ENCODE measurements around the gene ACTL7A. TPM values are rescaled to one million over a fixed set of nuclear protein-coding genes. Genes with fewer than 3 reads are reported as not detected.

Gene ACTL7A
- total RNA-seq, 2 donors from 2014 or later = not detected

DNA sequence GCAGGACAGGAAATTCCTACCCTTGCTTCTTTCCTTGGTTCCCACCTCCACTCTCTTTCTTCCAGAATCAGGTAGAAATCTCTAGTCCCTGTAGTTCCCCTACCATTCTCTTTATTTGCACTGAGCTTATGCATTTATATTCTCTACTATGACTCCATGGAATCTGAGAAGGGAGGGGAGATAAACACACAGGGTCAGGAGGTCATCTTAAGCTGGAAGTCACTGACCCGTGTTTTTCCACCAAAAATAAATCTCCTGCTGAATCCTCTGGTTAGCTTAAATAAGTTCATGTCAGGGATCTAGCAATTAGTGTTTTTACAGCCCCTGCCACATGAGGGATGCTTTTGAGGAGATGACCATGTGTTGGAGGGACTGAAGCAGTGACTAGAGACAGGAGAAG lies 10.0 kb upstream of the ACTL7A start:
- WGBS, 2 donors = 6 to 16% methylated on average over 1 of the region's 1 CpG
- H3K4me3 ChIP-seq = no peak overlapping the region
- no peaks in the 10 kb centered on the region for H3K27me3 ChIP-seq
- H3K36me3 ChIP-seq (replicated peaks in 1 of 2; ENCODE audit: insufficient read depth in 1 of 2, low read depth in 2 of 2) = no peaks in the 10 kb centered on the region
- H3K9me3 ChIP-seq = no peaks in the 10 kb centered on the region
- ATAC-seq (no peak), DNase-seq (no peak)
- intact Hi-C loops (cut with DNase I) = no loop called here
- TF ChIP-seq CTCF (IDR thresholded peaks at IDR 0.05) (no peak), POLR2A (IDR thresholded peaks at IDR 0.05) (no peak)
- no peaks in the 10 kb centered on the region for H3K4me1 ChIP-seq
- no peak overlapping the region for H3K27ac ChIP-seq

DNA sequence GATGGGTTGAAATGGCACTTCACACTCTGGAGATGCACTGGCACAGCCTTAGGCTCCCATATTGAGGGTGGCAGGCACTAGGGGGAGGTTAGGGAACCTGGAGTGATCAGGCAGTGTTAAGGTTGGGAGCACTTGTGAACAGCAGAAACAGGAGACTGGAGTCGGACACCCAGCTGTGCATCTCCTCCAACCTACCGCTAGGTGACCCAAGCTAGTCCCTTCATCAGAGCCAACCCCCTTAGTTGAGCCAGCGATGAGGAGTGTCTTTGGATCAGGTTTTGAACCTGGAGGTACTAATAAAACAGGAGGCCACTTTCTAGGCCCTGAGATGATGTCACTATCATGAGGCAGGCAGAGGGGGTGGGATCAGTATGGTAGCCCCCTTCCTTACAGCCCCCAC lies 8.0 kb upstream of the ACTL7A start:
- no peak for TF ChIP-seq CTCF (IDR thresholded peaks at IDR 0.05)
- no peak for TF ChIP-seq POLR2A (IDR thresholded peaks at IDR 0.05)
- ATAC-seq = no peak
- 74 to 96% methylated on average over 3 of the region's 3 CpGs for WGBS, 2 donors

DNA sequence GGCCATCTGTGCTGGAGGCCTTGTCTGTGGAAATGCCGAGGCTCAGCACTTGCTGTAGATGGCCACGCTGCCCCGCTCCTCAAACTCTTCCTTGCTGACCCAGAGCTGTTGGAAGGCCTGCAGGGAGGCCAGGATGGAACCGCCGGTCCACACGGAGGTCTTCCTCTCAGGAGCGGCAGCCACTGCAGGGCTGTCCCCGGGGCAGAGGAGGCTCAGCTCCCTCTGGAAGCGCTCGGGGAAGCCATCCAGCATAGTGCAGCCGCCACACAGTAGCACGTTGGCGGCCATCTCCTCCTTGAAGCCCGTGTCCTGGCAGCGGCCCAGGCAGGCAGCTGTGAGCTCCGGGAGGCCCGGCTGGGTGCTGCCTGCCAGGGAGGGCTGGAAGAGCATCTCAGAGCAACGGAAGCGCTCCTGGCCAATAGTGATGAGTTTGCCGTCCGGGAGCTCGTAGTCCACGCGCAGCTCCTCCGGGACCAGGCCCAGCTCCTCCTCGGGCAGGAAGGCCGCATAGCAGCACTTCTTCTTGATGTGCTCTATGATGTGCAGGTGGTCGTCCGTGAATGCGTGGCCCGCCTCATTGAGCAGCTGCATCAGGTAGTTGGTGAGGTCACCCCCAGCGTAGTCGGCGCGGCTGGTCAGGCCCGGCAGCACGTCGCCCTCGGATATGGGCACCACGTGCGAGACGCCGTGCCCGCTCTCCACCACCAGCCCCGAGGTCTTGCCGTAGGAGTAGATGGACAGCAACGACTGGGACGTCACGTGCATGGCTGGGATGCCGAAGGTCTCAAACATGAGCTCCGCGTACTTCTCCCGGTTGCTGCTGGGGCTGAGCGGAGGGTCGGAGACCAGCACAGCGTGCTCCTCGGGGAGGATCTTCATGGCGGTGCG lies 7.2 kb upstream of the ACTL7A start:
- Histone ChIP-seq H3K27ac (no peak overlapping the region), H3K27me3 (no peaks in the 10 kb centered on the region), H3K36me3 (replicated peaks in 1 of 2; ENCODE audit: insufficient read depth in 1 of 2, low read depth in 2 of 2) (no peaks in the 10 kb centered on the region), H3K9me3 (no peaks in the 10 kb centered on the region), H3K4me1 (no peaks in the 10 kb centered on the region), H3K4me3 (no peak overlapping the region)
- no peak for TF ChIP-seq CTCF (IDR thresholded peaks at IDR 0.05)
- TF ChIP-seq POLR2A (IDR thresholded peaks at IDR 0.05) = no peak
- intact Hi-C loops (cut with DNase I) = no loop called here
- 90 to 96% methylated on average over 10 to 56 of the region's 59 CpGs for WGBS, 2 donors
- ATAC-seq (no peak), DNase-seq (no peak)

More for the DNA sequence above, 8.0 kb upstream of the ACTL7A start:
- no peak overlapping the region for H3K27ac ChIP-seq
- intact Hi-C loops (cut with DNase I) = no loop called here
- H3K27me3 ChIP-seq = no peaks in the 10 kb centered on the region
- H3K9me3 ChIP-seq = no peaks in the 10 kb centered on the region
- H3K36me3 ChIP-seq (replicated peaks in 1 of 2; ENCODE audit: insufficient read depth in 1 of 2, low read depth in 2 of 2) = no peaks in the 10 kb centered on the region
- no peak for DNase-seq
- no peaks in the 10 kb centered on the region for H3K4me1 ChIP-seq
- H3K4me3 ChIP-seq = no peak overlapping the region

- no peak for ATAC-seq
- TF ChIP-seq CTCF (IDR thresholded peaks at IDR 0.05) (no peak), POLR2A (IDR thresholded peaks at IDR 0.05) (no peak)
- Histone ChIP-seq H3K4me1 (no peaks in the 10 kb centered on the region), H3K27ac (no peak overlapping the region), H3K27me3 (no peaks in the 10 kb centered on the region), H3K4me3 (no peak overlapping the region), H3K9me3 (no peaks in the 10 kb centered on the region), H3K36me3 (replicated peaks in 1 of 2; ENCODE audit: insufficient read depth in 1 of 2, low read depth in 2 of 2) (no peaks in the 10 kb centered on the region)
- DNase-seq = no peak
- intact Hi-C loops (cut with DNase I) = no loop called here
- WGBS, 2 donors = 86 to 90% methylated on average over 15 to 24 of the region's 25 CpGs
These were observed 6.6 kb upstream of the ACTL7A start for GRCh38 chr9:108855529-108855886.

DNA sequence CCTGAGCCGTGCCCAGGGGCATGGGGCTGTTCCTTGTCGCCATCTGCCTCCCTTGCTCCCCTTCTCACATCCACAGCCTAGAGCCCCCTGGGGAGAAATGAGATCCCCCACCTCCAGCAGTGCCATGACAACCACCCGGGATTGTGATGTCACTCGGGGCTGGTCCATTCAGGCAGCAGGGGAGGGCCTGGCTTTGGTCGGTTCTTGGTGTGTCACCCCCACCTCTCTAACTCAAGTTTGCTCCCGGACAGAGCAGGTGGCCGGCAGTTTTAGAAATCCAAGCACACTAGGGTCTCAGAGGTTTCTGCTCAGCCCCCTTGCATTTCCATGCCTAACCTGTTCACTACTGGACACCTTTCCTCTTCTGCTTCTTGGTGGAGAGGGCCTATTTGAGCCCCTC lies 6.2 kb upstream of the ACTL7A start, which contains the start of gene ACTL7B:
Gene ACTL7B, minus strand, starts transcription at position 99 of the 400 bp plus-strand sequence. Its CDS starts 56 bp downstream, at position 43.
- ATAC-seq (no peak), DNase-seq (no peak)
- TF ChIP-seq POLR2A (IDR thresholded peaks at IDR 0.05) = no peak
- no peak for TF ChIP-seq CTCF (IDR thresholded peaks at IDR 0.05)
- no peaks in the 10 kb centered on the region for H3K27me3 ChIP-seq
- H3K4me1 ChIP-seq = no peaks in the 10 kb centered on the region
- H3K9me3 ChIP-seq = no peaks in the 10 kb centered on the region
- no peak within 1 kb of the TSS for H3K4me3 ChIP-seq
- no peaks in the 10 kb centered on the region for H3K36me3 ChIP-seq (replicated peaks in 1 of 2; ENCODE audit: insufficient read depth in 1 of 2, low read depth in 2 of 2)
- intact Hi-C loops (cut with DNase I) = no loop called here
- H3K27ac ChIP-seq = no peak within 1 kb of the TSS
- WGBS, 2 donors = 65 to 72% methylated on average over 5 to 6 of the region's 7 CpGs
